ENCODE measurements around the gene TKTL2. TPM values are rescaled to one million over a fixed set of nuclear protein-coding genes. Genes with fewer than 3 reads are reported as not detected.
"Not testable (repeated sequence)": the region's sequence is repeated elsewhere in the genome, so short reads cannot be mapped to it uniquely, and the experiment has no call there.

The TKTL2 gene
- total RNA-seq, 4 donors from 2014 or later: not detected

GRCh38 chr4:163447481-163447880 lies 26.1 kb downstream of the TKTL2 start:
- H3K4me3 ChIP-seq: no peak overlapping the region
- DNase-seq (ENCODE audit: low spot score in 2 of 2): no peak
- no peak for TF ChIP-seq EP300 (IDR thresholded peaks at IDR 0.05)
- H3K27me3 ChIP-seq: no peaks in the 10 kb centered on the region
- WGBS: 25% methylated on average over 1 of the region's 1 CpG
- peaks cover 3% of the 10 kb centered on the region for H3K4me1 ChIP-seq
- no peaks in the 10 kb centered on the region for H3K36me3 ChIP-seq
- H3K27ac ChIP-seq: no peak overlapping the region
- H3K9me3 ChIP-seq: no peaks in the 10 kb centered on the region

- H3K27ac ChIP-seq; H3K9me3 ChIP-seq; H3K4me3 ChIP-seq; DNase-seq (ENCODE audit: low spot score in 2 of 2); H3K36me3 ChIP-seq; H3K27me3 ChIP-seq; H3K4me1 ChIP-seq: not testable (repeated sequence)
- 67% methylated on average over 12 of the region's 12 CpGs for WGBS
Observed at GRCh38 chr4:163447023-163447422, 26.5 kb downstream of the TKTL2 start.

GRCh38 chr4:163440040-163440439 lies 33.5 kb downstream of the TKTL2 start:
- no peak for TF ChIP-seq CTCF (IDR thresholded peaks at IDR 0.05)
- no peak for TF ChIP-seq EP300 (IDR thresholded peaks at IDR 0.05)
- no peak for TF ChIP-seq POLR2AphosphoS5 (IDR thresholded peaks at IDR 0.05)
- TF ChIP-seq POLR2A (IDR thresholded peaks at IDR 0.05): no peak
- 84% methylated on average over 2 of the region's 2 CpGs for WGBS
- no peak for DNase-seq (ENCODE audit: low spot score in 2 of 2)

More at GRCh38 chr4:163440040-163440439, 33.5 kb downstream of the TKTL2 start:
- Histone ChIP-seq H3K4me3 (no peak overlapping the region), H3K4me1 (no peaks in the 10 kb centered on the region), H3K27me3 (no peaks in the 10 kb centered on the region), H3K9me3 (no peaks in the 10 kb centered on the region), H3K36me3 (no peaks in the 10 kb centered on the region), H3K27ac (no peak overlapping the region)

Other genes with a start within 250 kb of the TKTL2 start
- gene NPY1R, start 141.2 kb downstream of the TKTL2 start, total RNA-seq: 10 to 100 TPM; 16.1 to 30.8 (median 22.3) TPM
- gene NPY5R, start 129.9 kb downstream of the TKTL2 start, total RNA-seq: 1 to 10 TPM; 1.4 to 2.7 (median 2.0) TPM
- 10 to 100 TPM; 20.0 to 57.9 (median 23.9) TPM for gene TMA16, start 20.9 kb upstream of the TKTL2 start, total RNA-seq